H1 (cell line): ENCODE data around the gene NKPD1. TPM values are rescaled to one million over a fixed set of nuclear protein-coding genes. Genes with fewer than 3 reads are reported as not detected.

ENCODE experiments used
- CTCF ChIA-PET: fragments of 300-600 bp; sonication (Branson Sonifier 250); formaldehyde crosslinking; loops from one replicate; lab custom pipeline; 2021; ENCODE audit not compliant: partially characterized antibody; lab: Charles Lee
- POLR2A ChIA-PET: fragments of 300-600 bp; sonication (Branson Sonifier 250); formaldehyde crosslinking; loops from one replicate; lab custom pipeline; 2021; ENCODE audit warnings: inconsistent platforms; ENCODE audit not compliant: partially characterized antibody; lab: Charles Lee
- DNase-seq, 2 experiments: peaks; one replicate each; pipeline versions ENCODE4 v3.0.0 to v3.0.0-alpha.2; 2010 to 2022; ENCODE audit warnings: low spot score in 2 of 2, low read depth in 1 of 2, mixed read lengths in 1 of 2
- FAIRE-seq: peaks from 2 replicates; lab custom pipeline; 2011; peaks lifted over from hg19 to GRCh38; lab: Jason Lieb, UNC
- H2AFZ ChIP-seq: 2 replicates; pipeline ENCODE4 v1.8.1; 2012; ENCODE audit warnings: low read length, inconsistent platforms
- H2AK5ac ChIP-seq: 2 replicates; pipeline ENCODE4 v1.6.1; 2013; ENCODE audit warnings: low read depth, low read length
- H2BK120ac ChIP-seq: replicated peaks from 2 replicates; pipeline ENCODE3; 2013; ENCODE audit warnings: low read depth, low read length, inconsistent platforms
- H2BK12ac ChIP-seq: 2 replicates; pipeline ENCODE4 v1.6.1; 2013; ENCODE audit warnings: low read depth, low read length
- H2BK15ac ChIP-seq: 2 replicates; pipeline ENCODE4 v1.6.1; 2013; ENCODE audit warnings: low read length
- H2BK20ac ChIP-seq: 2 replicates; pipeline ENCODE4 v1.6.1; 2013; ENCODE audit warnings: low read length
- H2BK5ac ChIP-seq: 2 replicates; pipeline ENCODE4 v1.6.1; 2013; ENCODE audit warnings: low read depth, low read length
- H3K14ac ChIP-seq: 2 replicates; pipeline ENCODE4 v1.6.1; 2013; ENCODE audit warnings: inconsistent platforms; ENCODE audit not compliant: insufficient read length
- H3K18ac ChIP-seq: 2 replicates; pipeline ENCODE4 v1.6.1; 2013; ENCODE audit warnings: low read length; ENCODE audit errors: extremely low read depth
- H3K23ac ChIP-seq: 2 replicates; pipeline ENCODE4 v1.6.1; 2013; ENCODE audit warnings: inconsistent platforms; ENCODE audit not compliant: insufficient read length
- H3K23me2 ChIP-seq: 2 replicates; pipeline ENCODE4 v1.6.1; 2013; ENCODE audit warnings: low read depth, low read length
- H3K27ac ChIP-seq: 2 replicates; pipeline ENCODE4 v1.6.1; 2011; ENCODE audit warnings: low read depth, low read length, inconsistent platforms
- H3K27me3 ChIP-seq, 4 experiments: replicated peaks in 1 of 4; 1 replicate in 1 of 4; 2 replicates in 3 of 4; pipeline versions ENCODE4 v1.6.1 to v1.8.1; 2011 to 2013; ENCODE audit warnings: low read length in 3 of 4, mild to moderate bottlenecking in 3 of 4, inconsistent platforms in 2 of 4, mixed read lengths in 2 of 4, moderate library complexity in 1 of 4; ENCODE audit not compliant: control insufficient read depth in 3 of 4, insufficient read depth in 3 of 4; ENCODE audit errors: extremely low read depth in 1 of 4
- H3K36me3 ChIP-seq, 4 experiments: 2 replicates each; pipeline versions ENCODE4 v1.6.1 to v1.8.1; 2011 to 2013; ENCODE audit warnings: mild to moderate bottlenecking in 4 of 4, low read length in 3 of 4, moderate library complexity in 2 of 4, control low read depth in 1 of 4, inconsistent platforms in 1 of 4; ENCODE audit not compliant: insufficient read depth in 4 of 4, control insufficient read depth in 2 of 4
- H3K4ac ChIP-seq: replicated peaks from 2 replicates; pipeline ENCODE3; 2013; ENCODE audit warnings: low read length, low read depth, mixed read lengths, inconsistent platforms; ENCODE audit not compliant: insufficient read length
- H3K4me1 ChIP-seq, 4 experiments: replicated peaks in 1 of 4; 1 replicate in 1 of 4; 2 replicates in 3 of 4; pipeline versions ENCODE4 v1.6.1 to v1.8.1; 2011 to 2013; ENCODE audit warnings: low read length in 3 of 4, inconsistent platforms in 2 of 4, mixed read lengths in 1 of 4; ENCODE audit not compliant: insufficient read depth in 4 of 4, control insufficient read depth in 3 of 4
- H3K4me2 ChIP-seq, 2 experiments: 2 replicates each; pipeline versions ENCODE4 v1.6.1 to v1.8.1; 2011 to 2013; ENCODE audit warnings: low read depth in 2 of 2, low read length in 2 of 2, control low read depth in 1 of 2, inconsistent platforms in 1 of 2, mild to moderate bottlenecking in 1 of 2; ENCODE audit not compliant: insufficient read depth in 1 of 2
- H3K4me3 ChIP-seq, 4 experiments: fragments of 200-600, 300-600 bp in 1 of 4; sonication (generic), shearing (Covaris generic), sonication (Bioruptor Twin) in 1 of 4; 2 replicates each; pipeline versions ENCODE4 v1.5.1 to v1.8.1; 2011 to 2016; ENCODE audit warnings: low read length in 4 of 4, low read depth in 3 of 4, control low read depth in 2 of 4, inconsistent platforms in 2 of 4, mild to moderate bottlenecking in 2 of 4, mixed read lengths in 1 of 4, moderate library complexity in 1 of 4; ENCODE audit not compliant: insufficient read depth in 2 of 4; ENCODE audit errors: extremely low read depth in 1 of 4
- H3K56ac ChIP-seq: replicated peaks from 2 replicates; pipeline ENCODE3; 2013; ENCODE audit warnings: low read depth, mild to moderate bottlenecking, mixed read lengths, low read length, inconsistent platforms; ENCODE audit not compliant: insufficient read length
- H3K79me1 ChIP-seq: 2 replicates; pipeline ENCODE4 v1.6.1; 2013; ENCODE audit warnings: low read depth, low read length, control low read depth
- H3K79me2 ChIP-seq, 2 experiments: 2 replicates each; pipeline versions ENCODE4 v1.6.1 to v1.8.1; 2012 to 2013; ENCODE audit warnings: low read length in 2 of 2, mild to moderate bottlenecking in 2 of 2, inconsistent platforms in 1 of 2; ENCODE audit not compliant: insufficient read depth in 2 of 2, control insufficient read depth in 1 of 2
- H3K9ac ChIP-seq, 4 experiments: replicated peaks in 1 of 4; 1 replicate in 1 of 4; 2 replicates in 3 of 4; pipeline versions ENCODE4 v1.6.1 to v1.8.1; 2011 to 2013; ENCODE audit warnings: low read depth in 3 of 4, low read length in 3 of 4, control low read depth in 2 of 4, mild to moderate bottlenecking in 2 of 4, moderate library complexity in 2 of 4, inconsistent platforms in 1 of 4; ENCODE audit errors: extremely low read depth in 1 of 4
- H3K9me3 ChIP-seq, 2 experiments: 2 replicates each; pipeline versions ENCODE4 v1.6.1 to v1.8.1; 2012 to 2013; ENCODE audit warnings: mild to moderate bottlenecking in 2 of 2, moderate library complexity in 2 of 2, control low read depth in 1 of 2, inconsistent platforms in 1 of 2, low read depth in 1 of 2, low read length in 1 of 2, mixed read lengths in 1 of 2; ENCODE audit not compliant: insufficient read depth in 2 of 2
- H4K20me1 ChIP-seq, 2 experiments: replicated peaks in 1 of 2; 2 replicates each; pipeline versions ENCODE3 to v1.8.1; 2011 to 2013; ENCODE audit warnings: inconsistent platforms in 2 of 2, low read length in 2 of 2, mild to moderate bottlenecking in 1 of 2; ENCODE audit not compliant: insufficient read depth in 2 of 2, control insufficient read depth in 1 of 2
- H4K5ac ChIP-seq: 2 replicates; pipeline ENCODE4 v1.6.1; 2013; ENCODE audit warnings: low read length, low read depth, mixed read lengths, inconsistent platforms; ENCODE audit not compliant: insufficient read length
- H4K8ac ChIP-seq: 2 replicates; pipeline ENCODE4 v1.8.0; 2013; ENCODE audit warnings: mild to moderate bottlenecking, moderate library complexity, low read length, inconsistent platforms; ENCODE audit not compliant: insufficient read depth; ENCODE audit errors: extremely low read depth
- H4K91ac ChIP-seq: replicated peaks from 2 replicates; pipeline ENCODE3; 2013; ENCODE audit warnings: low read length, mixed read lengths, inconsistent platforms; ENCODE audit not compliant: insufficient read length
- ATF2 ChIP-seq: IDR thresholded peaks from 2 replicates; pipeline ENCODE4 v1.6.1; 2012; ENCODE audit warnings: low read length, inconsistent platforms
- ATF3 ChIP-seq: IDR thresholded peaks from 2 replicates; pipeline ENCODE4 v1.6.1; 2011; ENCODE audit warnings: low read depth, mild to moderate bottlenecking, low read length; ENCODE audit not compliant: insufficient read depth
- CTCF ChIP-seq, 3 experiments: IDR thresholded peaks; 1 replicate in 2 of 3; 2 replicates in 1 of 3; pipeline versions ENCODE4 v1.5.1 to v1.6.1; 2011; ENCODE audit warnings: low read length in 3 of 3, mild to moderate bottlenecking in 3 of 3, inconsistent platforms in 2 of 3, low read depth in 1 of 3, moderate library complexity in 1 of 3; ENCODE audit not compliant: insufficient read depth in 1 of 3; ENCODE audit errors: control extremely low read depth in 1 of 3
- EP300 ChIP-seq, 2 experiments: IDR thresholded peaks; 1 replicate in 1 of 2; 2 replicates in 1 of 2; pipeline ENCODE4 v1.6.1; 2011 to 2012; ENCODE audit warnings: low read depth in 2 of 2, low read length in 2 of 2, mild to moderate bottlenecking in 2 of 2, borderline replicate concordance in 1 of 2, inconsistent platforms in 1 of 2, moderate library complexity in 1 of 2
- FOSL1 ChIP-seq: IDR thresholded peaks from 2 replicates; pipeline ENCODE4 v1.6.1; 2011; ENCODE audit warnings: mild to moderate bottlenecking, low read depth, low read length, moderate library complexity; ENCODE audit not compliant: insufficient read depth
- POLR2A ChIP-seq, 2 experiments: IDR thresholded peaks; 1 replicate in 1 of 2; 2 replicates in 1 of 2; pipeline ENCODE4 v1.6.1; 2011; ENCODE audit warnings: low read depth in 2 of 2, low read length in 2 of 2, mild to moderate bottlenecking in 2 of 2; ENCODE audit errors: control extremely low read depth in 1 of 2
- RNF2 ChIP-seq: fragments of 200-900, 300-1000 bp; sonication (generic); IDR thresholded peaks from 2 replicates; pipeline ENCODE4 v1.7.1; 2016; ENCODE audit warnings: borderline replicate concordance, low read depth, mild to moderate bottlenecking, antibody characterized with exemption, low read length; ENCODE audit not compliant: poor library complexity, severe bottlenecking; ENCODE audit errors: missing control alignments
- SP4 ChIP-seq: IDR thresholded peaks from 2 replicates; pipeline ENCODE4 v1.6.1; 2012; ENCODE audit warnings: low read length, inconsistent platforms
- WGBS, 2 experiments: shearing (Covaris generic) in 1 of 2; methylation state at CpG; one replicate each; pipeline versions ENCODE4 v1.1.6 to v1.1.7; 2013 to 2015; ENCODE audit warnings: low lambda C conversion rate in 2 of 2, mixed read lengths in 2 of 2, inconsistent platforms in 1 of 2, low coverage in 1 of 2, missing lambda C conversion rate in 1 of 2; ENCODE audit not compliant: insufficient replicate concordance in 2 of 2, insufficient coverage in 1 of 2, insufficient read length in 1 of 2; ENCODE audit errors: extremely low coverage in 1 of 2, missing lambda C conversion rate in 1 of 2; 5-methylcytosine and 5-hydroxymethylcytosine counted together
- polyA plus RNA-seq, 7 experiments: library from polyadenylated mRNA; depleted of rRNA in 3 of 7; stranded (reverse) in 5 of 7; unstranded in 2 of 7; fragments of >200 nt in 5 of 7; fragments of 200-250 nt in 2 of 7; gene quantifications; 1 replicate in 5 of 7; 2 replicates in 1 of 7; 4 replicates in 1 of 7; pipeline versions ENCODE4 v1.2.1 to v1.2.3, GENCODE V29; 2011 to 2013; ENCODE audit warnings: missing spikeins in 2 of 7, mixed read lengths in 2 of 7
- total RNA-seq: library from RNA; stranded (reverse); fragmentation: NEBNext Ultra II Directional; extraction: Animal tissue kit (Norgen Biotek cat#: 25700); gene quantifications from 2 replicates; pipeline ENCODE4 v1.2.1, GENCODE V29; 2021

Gene NKPD1
- total and polyA plus RNA-seq, 2 of the 8 experiments (the other 6 are each of a cell fraction or from before 2014, with no cell fraction given), result 0.30 to 0.39 TPM

GRCh38 chr19:45119582-45119981 is 41.2 kb downstream of the NKPD1 start:
- POLR2A ChIA-PET, result interaction anchor here (0.8 to 1.9 kb wide), 3 partner anchors 19 to 187 kb away, joined by 4 to 5 read pairs (median 4); no protein-coding TSS in a partner anchor
- H3K79me2 ChIP-seq, result peaks cover 3 to 70% of the 10 kb centered on the region in 2 experiments; a peak in 3 of 4 replicates
- H3K4me2 ChIP-seq, result no peak overlapping the region
- no peak overlapping the region for H2BK12ac ChIP-seq
- FAIRE-seq, result no peak
- H4K20me1 ChIP-seq, result peaks cover 38 to 55% of the 10 kb centered on the region in 2 experiments
- no peak overlapping the region for H2AK5ac ChIP-seq
- H2AFZ ChIP-seq, result no peak overlapping the region
- H4K91ac ChIP-seq, result no peak overlapping the region
- no peak overlapping the region for H2BK20ac ChIP-seq
- H3K4me3 ChIP-seq, result no peak overlapping the region
- no peaks in the 10 kb centered on the region for H3K27me3 ChIP-seq
- no peak overlapping the region for H3K56ac ChIP-seq
- H2BK120ac ChIP-seq, result no peak overlapping the region
- no peaks in the 10 kb centered on the region for H3K36me3 ChIP-seq
- H2BK15ac ChIP-seq, result no peak overlapping the region
- no peak overlapping the region for H3K27ac ChIP-seq
- DNase-seq, result no peak
- H3K9ac ChIP-seq, result no peak overlapping the region
- no peak overlapping the region for H3K14ac ChIP-seq
- H3K9me3 ChIP-seq, result no peaks in the 10 kb centered on the region
- WGBS, 2 experiments, result 93% methylated on average over 6 of the region's 6 CpGs; no CpG with 5 or more reads in 1 of the 2 experiments
- H3K4ac ChIP-seq, result no peak overlapping the region
- H3K23me2 ChIP-seq, result no peaks in the 10 kb centered on the region
- no peak overlapping the region for H3K18ac ChIP-seq
- no peak overlapping the region for H2BK5ac ChIP-seq
- CTCF ChIA-PET, result interaction anchor here (0.7 to 1.6 kb wide), 2 partner anchors 12 to 27 kb away, joined by 3 to 5 read pairs; no protein-coding TSS in a partner anchor
- peaks cover 50% of the 10 kb centered on the region for H3K79me1 ChIP-seq
- H4K8ac ChIP-seq, result no peak overlapping the region
- H3K23ac ChIP-seq, result no peak overlapping the region
- peaks cover 0 to 18% (median 1%) of the 10 kb centered on the region in 4 experiments; a peak in 6 of 7 replicates for H3K4me1 ChIP-seq
- H4K5ac ChIP-seq, result no peak overlapping the region
- TF ChIP-seq EP300 (IDR thresholded peaks at IDR 0.05; ENCODE audit: borderline replicate concordance in 1 of 2, low read depth in 2 of 2, low read length in 2 of 2), result no peak
- TF ChIP-seq SP4, result no peak
- no peak for TF ChIP-seq RNF2
- TF ChIP-seq POLR2A (IDR thresholded peaks at IDR 0.05; ENCODE audit: control extremely low read depth in 1 of 2, low read depth in 2 of 2, low read length in 2 of 2), result no peak
- TF ChIP-seq ATF2, result no peak
- no peak for TF ChIP-seq CTCF (IDR thresholded peaks at IDR 0.05; ENCODE audit: control extremely low read depth in 1 of 3, insufficient read depth in 1 of 3, low read depth in 1 of 3, low read length in 3 of 3)
- no peak for TF ChIP-seq ATF3
- no peak for TF ChIP-seq FOSL1
